ENCODE results near the gene ATP2B3. TPM values are rescaled to one million over a fixed set of nuclear protein-coding genes. Genes with fewer than 3 reads are reported as not detected.

The ATP2B3 gene
- total and polyA plus RNA-seq, 2 donors (not counting 3 experiments of a cell fraction or from before 2014, with no cell fraction given), result 0.01 to 0.07 TPM

DNA sequence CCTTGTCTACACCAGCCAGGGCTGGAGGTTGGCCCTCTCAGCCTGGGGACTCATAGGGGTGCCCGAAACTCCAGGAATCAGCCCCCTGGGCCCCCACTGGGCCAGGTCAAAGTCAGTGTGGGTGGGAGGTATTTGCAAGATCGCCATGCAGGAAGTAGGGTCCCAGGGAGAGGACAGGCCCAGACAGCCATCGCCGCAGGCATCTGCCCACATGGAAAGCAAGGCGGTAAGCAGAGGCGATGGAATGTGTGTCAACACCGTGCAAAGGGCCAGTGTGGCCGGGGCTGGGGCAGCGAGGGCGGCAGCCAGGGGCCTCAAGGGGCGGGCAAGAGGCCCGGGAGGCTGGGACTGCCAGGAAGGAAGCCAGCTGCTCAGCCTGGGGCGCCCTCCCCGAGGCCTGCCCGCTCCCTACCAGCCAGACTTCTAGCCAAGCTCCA, 110.3 kb downstream of the ATP2B3 start:
- Histone ChIP-seq H3K27ac (ENCODE audit: insufficient read depth, low read depth, low read length) (no peak overlapping the region), H4K20me1 (replicated peaks; ENCODE audit: control insufficient read depth, extremely low read depth, insufficient read depth, low read length) (no peaks in the 10 kb centered on the region), H3K4me3 (replicated peaks in 1 of 3; ENCODE audit: insufficient read depth in 1 of 3, low read depth in 1 of 3, low read length in 3 of 3) (no peak overlapping the region), H3K4me1 (ENCODE audit: control insufficient read depth, extremely low read depth, insufficient read depth, low read length) (no peaks in the 10 kb centered on the region), H3K9ac (replicated peaks; ENCODE audit: extremely low read depth, insufficient read depth, low read length) (no peak overlapping the region), H3K79me2 (ENCODE audit: control insufficient read depth, insufficient read depth, low read length) (no peaks in the 10 kb centered on the region), H3K36me3 (ENCODE audit: control insufficient read depth in 2 of 2, extremely low read depth in 1 of 2, insufficient read depth in 2 of 2, low read length in 2 of 2) (no peaks in the 10 kb centered on the region), H3K9me3 (replicated peaks; ENCODE audit: control insufficient read depth, insufficient read depth, low read length) (no peaks in the 10 kb centered on the region), H3K4me2 (ENCODE audit: insufficient read depth, low read length) (no peak overlapping the region), H2AFZ (ENCODE audit: low read depth, low read length) (no peak overlapping the region), H3K27me3 (ENCODE audit: control insufficient read depth in 2 of 2, insufficient read depth in 2 of 2, low read length in 2 of 2) (peaks cover 0 to 1% of the 10 kb centered on the region in 2 experiments), H3K9me1 (replicated peaks; ENCODE audit: control insufficient read depth, extremely low read depth, insufficient read depth, low read length) (no peaks in the 10 kb centered on the region)
- no TSS peak for BruUV-seq (replicated peaks)
- intact Hi-C loops (cut with micrococcal nuclease) (no loop called here), dilution Hi-C loops (cut with MboI; ENCODE audit: extremely low pct_ligation_motif_present, low sequenced_read_pairs) (no loop called here)
- no peak for TF ChIP-seq MYC (IDR thresholded peaks at IDR 0.05; ENCODE audit: low read depth, low read length)
- TF ChIP-seq FOS (IDR thresholded peaks at IDR 0.05; ENCODE audit: borderline replicate concordance, insufficient read depth, low read length), result no peak
- TF ChIP-seq POLR2A (IDR thresholded peaks at IDR 0.05; ENCODE audit: low read depth, low read length), result no peak
- TF ChIP-seq, protein P1, sequence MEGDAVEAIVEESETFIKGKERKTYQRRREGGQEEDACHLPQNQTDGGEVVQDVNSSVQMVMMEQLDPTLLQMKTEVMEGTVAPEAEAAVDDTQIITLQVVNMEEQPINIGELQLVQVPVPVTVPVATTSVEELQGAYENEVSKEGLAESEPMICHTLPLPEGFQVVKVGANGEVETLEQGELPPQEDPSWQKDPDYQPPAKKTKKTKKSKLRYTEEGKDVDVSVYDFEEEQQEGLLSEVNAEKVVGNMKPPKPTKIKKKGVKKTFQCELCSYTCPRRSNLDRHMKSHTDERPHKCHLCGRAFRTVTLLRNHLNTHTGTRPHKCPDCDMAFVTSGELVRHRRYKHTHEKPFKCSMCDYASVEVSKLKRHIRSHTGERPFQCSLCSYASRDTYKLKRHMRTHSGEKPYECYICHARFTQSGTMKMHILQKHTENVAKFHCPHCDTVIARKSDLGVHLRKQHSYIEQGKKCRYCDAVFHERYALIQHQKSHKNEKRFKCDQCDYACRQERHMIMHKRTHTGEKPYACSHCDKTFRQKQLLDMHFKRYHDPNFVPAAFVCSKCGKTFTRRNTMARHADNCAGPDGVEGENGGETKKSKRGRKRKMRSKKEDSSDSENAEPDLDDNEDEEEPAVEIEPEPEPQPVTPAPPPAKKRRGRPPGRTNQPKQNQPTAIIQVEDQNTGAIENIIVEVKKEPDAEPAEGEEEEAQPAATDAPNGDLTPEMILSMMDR (IDR thresholded peaks at IDR 0.05; ENCODE audit: extremely low read depth in 1 of 2, insufficient read depth in 1 of 2, low read depth in 1 of 2, low read length in 2 of 2), result no peak
- TF ChIP-seq, protein P2, sequence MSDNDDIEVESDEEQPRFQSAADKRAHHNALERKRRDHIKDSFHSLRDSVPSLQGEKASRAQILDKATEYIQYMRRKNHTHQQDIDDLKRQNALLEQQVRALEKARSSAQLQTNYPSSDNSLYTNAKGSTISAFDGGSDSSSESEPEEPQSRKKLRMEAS (IDR thresholded peaks at IDR 0.05; ENCODE audit: insufficient read depth, insufficient read length), result no peak
- no peak for TF ChIP-seq POLR2AphosphoS5 (IDR thresholded peaks at IDR 0.05; ENCODE audit: insufficient read depth, low read depth, low read length)
- no peak for TF ChIP-seq EZH2 (IDR thresholded peaks at IDR 0.05; ENCODE audit: borderline replicate concordance, low read depth, low read length, severe bottlenecking)
- TF ChIP-seq JUN (IDR thresholded peaks at IDR 0.05; ENCODE audit: borderline replicate concordance, insufficient read depth, insufficient read length, low read depth), result no peak
- DNase-seq (ENCODE audit: low read depth, low spot score) (no peak), FAIRE-seq (no peak)
- POLR2A ChIA-PET, result no interaction called here
- CTCF ChIA-PET, result no interaction called here
